BLaER1 treated with 17β-estradiol and CSF1 and Interleukin-3, amounts not matched to agents 10 nM and 100 nM (cell line): ENCODE measurements around the gene BTC.
A peak's percentile ranks its signal among the peaks of the same experiment; 100 is the strongest.
"Not testable (repeated sequence)": the region's sequence is repeated elsewhere in the genome, so short reads cannot be mapped to it uniquely, and the experiment has no call there.

ENCODE experiments used
- H3K27ac ChIP-seq, 11 experiments: shearing (Covaris generic); formaldehyde crosslinking; 2 replicates each; pipeline ENCODE4 v1.8.1; 2022
- H3K27me3 ChIP-seq, 11 experiments: shearing (Covaris generic); formaldehyde crosslinking; 2 replicates each; pipeline ENCODE4 v1.8.1; 2022
- H3K36me3 ChIP-seq, 11 experiments: shearing (Covaris generic); formaldehyde crosslinking; 2 replicates each; pipeline ENCODE4 v1.8.1; 2022
- H3K4me1 ChIP-seq, 10 experiments: shearing (Covaris generic); formaldehyde crosslinking; 2 replicates each; pipeline ENCODE4 v1.8.1; 2022
- H3K4me2 ChIP-seq, 11 experiments: shearing (Covaris generic); formaldehyde crosslinking; 2 replicates each; pipeline ENCODE4 v1.8.1; 2022
- H3K4me3 ChIP-seq, 10 experiments: shearing (Covaris generic); formaldehyde crosslinking; 2 replicates each; pipeline ENCODE4 v1.8.1; 2022
- H3K9ac ChIP-seq, 11 experiments: shearing (Covaris generic); formaldehyde crosslinking; 2 replicates each; pipeline ENCODE4 v1.8.1; 2022
- H3K9me3 ChIP-seq, 11 experiments: shearing (Covaris generic); formaldehyde crosslinking; replicated peaks in 1 of 11; 2 replicates each; pipeline ENCODE4 v1.8.1; 2022
- H4K20me1 ChIP-seq, 11 experiments: shearing (Covaris generic); formaldehyde crosslinking; 2 replicates each; pipeline ENCODE4 v1.8.1; 2022
- Cebpa-rat ChIP-seq, 11 experiments: shearing (Covaris generic); IDR thresholded peaks; 2 replicates each; pipeline ENCODE4 v1.8.1; 2022

The BTC gene, protein sequence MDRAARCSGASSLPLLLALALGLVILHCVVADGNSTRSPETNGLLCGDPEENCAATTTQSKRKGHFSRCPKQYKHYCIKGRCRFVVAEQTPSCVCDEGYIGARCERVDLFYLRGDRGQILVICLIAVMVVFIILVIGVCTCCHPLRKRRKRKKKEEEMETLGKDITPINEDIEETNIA

GRCh38 chr4:74794382-74795010 is at the start of gene BTC:
Gene BTC (minus strand): TSS chr4:74794523. CDS start chr4:74794325, 198 bp downstream.
- Histone ChIP-seq H4K20me1 (no peaks in the 10 kb centered on the region), H3K36me3 (no peaks in the 10 kb centered on the region; a peak in 1 of 22 replicates), H3K9me3 (peaks cover 10 to 15% (median 13%) of the 10 kb centered on the region in 11 experiments), H3K4me2 (no peak within 1 kb of the TSS), H3K9ac (no peak within 1 kb of the TSS), H3K27ac (no peak within 1 kb of the TSS), H3K27me3 (no peaks in the 10 kb centered on the region), H3K4me1 (no peaks in the 10 kb centered on the region), H3K4me3 (no peak within 1 kb of the TSS)
- no peak for TF ChIP-seq Cebpa-rat (IDR thresholded peaks at IDR 0.05)

GRCh38 chr4:74840936-74841509 is 46.7 kb upstream of the BTC start:
- Histone ChIP-seq H3K4me2 (no peak overlapping the region), H3K4me1 (no peaks in the 10 kb centered on the region), H3K27me3 (no peaks in the 10 kb centered on the region), H3K27ac (no peak overlapping the region), H3K4me3 (no peak overlapping the region), H3K36me3 (no peaks in the 10 kb centered on the region), H3K9ac (no peak overlapping the region), H3K9me3 (no peaks in the 10 kb centered on the region), H4K20me1 (no peaks in the 10 kb centered on the region)
- TF ChIP-seq Cebpa-rat (IDR thresholded peaks at IDR 0.05), result no peak

DNA sequence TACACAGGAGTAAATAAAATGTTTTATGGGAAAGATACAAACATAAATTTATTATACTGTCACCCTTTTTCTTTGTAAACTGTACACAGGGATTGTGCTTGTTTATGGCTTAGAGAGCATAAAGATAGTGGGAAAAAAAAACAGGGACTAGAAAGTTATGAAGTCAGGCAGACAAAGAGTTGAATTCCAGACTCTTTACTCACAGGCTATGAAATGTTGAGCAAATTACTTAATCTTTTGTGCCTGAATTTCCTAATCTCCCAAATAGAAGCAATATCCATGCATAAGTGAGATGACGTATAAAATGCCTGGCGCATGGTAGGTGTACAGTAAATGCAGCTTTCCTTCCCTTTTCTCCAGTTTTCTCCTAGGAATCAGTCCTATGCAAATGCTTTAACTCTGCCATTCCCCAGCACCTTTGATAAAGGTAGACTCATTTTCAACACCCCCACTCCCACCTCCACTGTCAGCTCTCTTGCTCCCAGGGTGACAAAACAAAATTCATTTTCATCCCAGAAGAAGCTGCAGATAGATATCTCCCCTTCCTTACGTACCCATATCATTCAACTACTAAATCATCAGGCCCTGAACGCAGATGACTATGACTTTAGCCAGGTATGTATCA is 44.5 kb upstream of the BTC start:
- H3K4me2 ChIP-seq, result no peak overlapping the region
- TF ChIP-seq Cebpa-rat (IDR thresholded peaks at IDR 0.05), result no peak

DNA sequence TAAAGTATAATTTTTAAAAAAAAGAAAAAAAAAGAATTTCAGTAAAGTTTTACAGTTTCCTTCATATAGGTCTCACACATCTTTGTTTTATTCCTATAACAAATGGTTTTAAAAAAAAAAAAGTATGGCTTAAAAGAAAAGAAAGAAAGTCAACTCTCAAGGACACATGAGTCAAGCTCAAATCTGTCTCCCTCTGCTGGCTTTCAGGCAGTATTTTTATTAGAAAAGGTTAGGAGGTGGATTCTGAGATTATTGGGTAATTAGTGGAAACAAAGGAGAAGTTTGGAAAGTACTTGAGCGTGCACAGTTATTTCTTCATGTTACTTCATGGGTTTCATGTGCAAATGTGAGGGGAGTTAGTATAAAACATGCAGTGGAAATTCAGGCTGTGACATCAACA is 36.6 kb upstream of the BTC start:
- no peak overlapping the region for H3K4me2 ChIP-seq
- H3K9ac ChIP-seq, result no peak overlapping the region
- H3K27me3 ChIP-seq, result no peaks in the 10 kb centered on the region
- no peak for TF ChIP-seq Cebpa-rat (IDR thresholded peaks at IDR 0.05)
- peaks cover 6 to 25% (median 15%) of the 10 kb centered on the region in 11 experiments for H3K9me3 ChIP-seq
- no peak overlapping the region for H3K27ac ChIP-seq
- H3K4me1 ChIP-seq, result no peaks in the 10 kb centered on the region
- H3K4me3 ChIP-seq, result no peak overlapping the region
- H3K36me3 ChIP-seq, result no peaks in the 10 kb centered on the region
- H4K20me1 ChIP-seq, result no peaks in the 10 kb centered on the region

More for the DNA sequence above, 44.5 kb upstream of the BTC start:
- Histone ChIP-seq H3K9ac (no peak overlapping the region), H4K20me1 (no peaks in the 10 kb centered on the region), H3K27me3 (no peaks in the 10 kb centered on the region), H3K36me3 (no peaks in the 10 kb centered on the region), H3K9me3 (no peaks in the 10 kb centered on the region), H3K4me3 (no peak overlapping the region), H3K27ac (no peak overlapping the region), H3K4me1 (no peaks in the 10 kb centered on the region)

- no peak for TF ChIP-seq Cebpa-rat (IDR thresholded peaks at IDR 0.05)
- Histone ChIP-seq H3K27me3 (no peaks in the 10 kb centered on the region), H3K27ac (no peak overlapping the region), H3K4me1 (no peaks in the 10 kb centered on the region), H3K9me3 (peaks cover 0 to 16% (median 8%) of the 10 kb centered on the region in 11 experiments; a peak in 10 of 22 replicates), H3K4me3 (no peak overlapping the region), H3K4me2 (no peak overlapping the region), H4K20me1 (no peaks in the 10 kb centered on the region), H3K9ac (no peak overlapping the region), H3K36me3 (no peaks in the 10 kb centered on the region)
Observed at GRCh38 chr4:74823194-74823593, 28.9 kb upstream of the BTC start.

GRCh38 chr4:74822603-74823002 is 28.3 kb upstream of the BTC start:
- Histone ChIP-seq H3K27ac (no peak overlapping the region), H3K9ac (no peak overlapping the region), H3K4me1 (no peaks in the 10 kb centered on the region), H4K20me1 (no peaks in the 10 kb centered on the region), H3K4me2 (no peak overlapping the region), H3K4me3 (no peak overlapping the region), H3K27me3 (no peaks in the 10 kb centered on the region), H3K36me3 (no peaks in the 10 kb centered on the region), H3K9me3 (peaks cover 0 to 16% (median 8%) of the 10 kb centered on the region in 11 experiments; a peak in 10 of 22 replicates)
- TF ChIP-seq Cebpa-rat (IDR thresholded peaks at IDR 0.05), result no peak

- no peaks in the 10 kb centered on the region for H3K4me1 ChIP-seq
- peaks cover 0 to 16% (median 8%) of the 10 kb centered on the region in 11 experiments; a peak in 10 of 22 replicates for H3K9me3 ChIP-seq
- no peak overlapping the region for H3K9ac ChIP-seq
- H3K27ac ChIP-seq, result no peak overlapping the region
- H3K27me3 ChIP-seq, result no peaks in the 10 kb centered on the region
- no peak overlapping the region for H3K4me2 ChIP-seq
- TF ChIP-seq Cebpa-rat (IDR thresholded peaks at IDR 0.05), result no peak
- no peaks in the 10 kb centered on the region for H4K20me1 ChIP-seq
- no peaks in the 10 kb centered on the region for H3K36me3 ChIP-seq
- no peak overlapping the region for H3K4me3 ChIP-seq
Observed at GRCh38 chr4:74821541-74821940, 27.2 kb upstream of the BTC start.

- peak overlapping the region in 7 of 11 experiments; percentile 10 to 60 (median 39); a peak in 12 of 22 replicates for H3K4me2 ChIP-seq
Observed at GRCh38 chr4:74814052-74814451, 19.7 kb upstream of the BTC start.

GRCh38 chr4:74812056-74812455 is 17.7 kb upstream of the BTC start:
- H4K20me1 ChIP-seq, H3K27me3 ChIP-seq, H3K4me3 ChIP-seq, H3K36me3 ChIP-seq, H3K9ac ChIP-seq, H3K4me2 ChIP-seq, H3K9me3 ChIP-seq, H3K27ac ChIP-seq: not testable (repeated sequence)
- H3K4me1 ChIP-seq, result peaks cover 0 to 20% (median 10%) of the 10 kb centered on the region in 10 experiments; a peak in 13 of 20 replicates

More at GRCh38 chr4:74814052-74814451, 19.7 kb upstream of the BTC start:
- TF ChIP-seq Cebpa-rat (IDR thresholded peaks at IDR 0.05), result no peak
- no peak overlapping the region for H3K27ac ChIP-seq
- H4K20me1 ChIP-seq, result no peaks in the 10 kb centered on the region
- H3K27me3 ChIP-seq, result no peaks in the 10 kb centered on the region
- no peak overlapping the region for H3K9ac ChIP-seq
- H3K36me3 ChIP-seq, result no peaks in the 10 kb centered on the region
- no peaks in the 10 kb centered on the region for H3K9me3 ChIP-seq
- H3K4me3 ChIP-seq, result no peak overlapping the region
- peaks cover 0 to 20% (median 10%) of the 10 kb centered on the region in 10 experiments; a peak in 13 of 20 replicates for H3K4me1 ChIP-seq
